Fibroblast of skin of scalp (primary cell): ENCODE measurements around the gene VSIG2.

ENCODE experiments used
- DNase-seq: peaks from one replicate; pipeline ENCODE4 v3.0.0-alpha.2; 2013

Gene VSIG2

DNA sequence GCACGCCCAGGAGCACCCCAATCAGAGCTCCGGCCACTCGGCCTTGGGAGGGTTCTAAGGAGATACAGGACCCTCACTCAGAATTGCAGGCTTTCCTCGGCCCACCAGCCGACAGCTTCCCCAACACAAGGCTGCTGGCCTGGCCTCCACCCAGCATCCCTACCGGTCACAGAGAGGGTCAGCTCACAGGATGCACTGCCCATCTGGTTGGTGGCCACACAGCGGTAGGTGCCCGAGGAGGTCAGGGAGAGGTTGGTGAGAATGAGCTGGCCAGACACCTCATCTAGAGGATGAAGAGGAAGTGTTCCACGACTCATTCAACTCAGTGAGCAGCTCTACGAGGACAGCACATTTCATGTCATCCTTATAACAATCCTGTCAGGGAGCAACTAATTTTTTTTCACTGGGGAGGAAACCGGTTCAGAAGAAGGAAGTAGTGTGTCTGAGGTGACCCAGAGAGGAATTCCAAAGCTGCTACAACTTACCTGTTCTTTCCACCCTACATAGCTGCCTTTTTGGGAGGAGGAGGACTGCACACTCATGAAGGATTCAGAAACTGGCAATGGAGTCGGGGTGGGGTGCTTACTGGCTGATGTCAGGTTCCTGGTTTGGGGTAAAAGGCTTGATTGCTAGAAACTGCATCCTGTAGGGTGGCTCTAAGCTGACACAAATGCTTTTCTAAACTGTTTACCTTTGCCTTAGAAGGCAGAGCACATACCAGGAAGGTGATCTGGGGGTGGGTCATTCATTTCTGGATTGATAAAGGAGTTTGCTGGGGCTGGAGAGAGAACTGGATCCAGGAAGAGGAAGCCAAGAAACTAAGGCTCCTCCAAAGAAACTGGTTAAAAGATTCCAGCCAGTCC lies 3.3 kb downstream of the VSIG2 start:
- DNase-seq: no peak

DNA sequence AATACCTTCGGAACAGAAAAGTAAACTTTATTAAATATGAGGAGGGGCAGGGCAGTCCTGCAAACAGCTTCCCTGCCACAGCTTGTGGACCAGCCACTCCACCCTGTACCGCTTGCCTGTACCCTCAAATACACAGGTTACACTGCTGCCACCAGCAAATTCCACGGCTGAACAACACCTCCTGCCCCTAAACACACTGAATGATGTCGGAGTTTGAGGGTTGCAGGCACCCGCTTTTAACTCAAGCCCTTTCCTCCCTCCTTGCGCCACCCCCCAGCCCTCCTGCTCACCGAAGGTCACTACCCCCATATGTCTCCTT lies 4.0 kb downstream of the VSIG2 start:
- DNase-seq: no peak

DNA sequence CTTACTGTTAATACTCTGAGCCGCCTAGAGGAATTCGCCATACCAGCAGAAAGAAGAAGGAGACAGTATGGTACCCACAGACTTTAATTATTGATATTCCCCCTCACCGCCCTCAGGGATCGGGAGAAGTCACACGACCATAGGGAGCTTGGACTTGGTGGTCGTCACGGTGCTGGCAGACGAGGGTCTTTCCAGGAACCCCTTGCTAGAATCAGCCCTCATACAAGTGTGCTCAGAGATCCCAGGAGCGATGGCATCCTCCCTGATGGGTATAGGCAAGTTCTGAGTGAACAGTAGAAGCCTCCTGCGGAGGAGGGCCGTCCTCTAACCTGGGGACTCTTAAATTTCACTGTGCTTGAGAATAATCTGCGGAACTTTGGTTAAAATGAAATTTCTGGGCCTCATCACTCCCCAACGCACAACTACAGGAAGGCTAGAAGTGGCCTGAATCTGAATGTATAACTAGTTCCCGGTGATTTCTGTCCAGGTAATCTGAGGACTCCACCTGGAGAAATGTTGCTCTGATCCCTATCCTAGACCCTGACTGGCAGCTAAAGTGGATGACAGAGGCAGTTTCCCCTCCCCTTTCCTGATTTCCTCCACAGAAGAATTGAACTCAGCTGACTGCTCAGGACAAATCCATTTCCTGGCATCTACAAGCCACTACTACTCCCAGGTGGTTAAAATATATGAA lies 4.5 kb downstream of the VSIG2 start:
- DNase-seq: no peak

DNA sequence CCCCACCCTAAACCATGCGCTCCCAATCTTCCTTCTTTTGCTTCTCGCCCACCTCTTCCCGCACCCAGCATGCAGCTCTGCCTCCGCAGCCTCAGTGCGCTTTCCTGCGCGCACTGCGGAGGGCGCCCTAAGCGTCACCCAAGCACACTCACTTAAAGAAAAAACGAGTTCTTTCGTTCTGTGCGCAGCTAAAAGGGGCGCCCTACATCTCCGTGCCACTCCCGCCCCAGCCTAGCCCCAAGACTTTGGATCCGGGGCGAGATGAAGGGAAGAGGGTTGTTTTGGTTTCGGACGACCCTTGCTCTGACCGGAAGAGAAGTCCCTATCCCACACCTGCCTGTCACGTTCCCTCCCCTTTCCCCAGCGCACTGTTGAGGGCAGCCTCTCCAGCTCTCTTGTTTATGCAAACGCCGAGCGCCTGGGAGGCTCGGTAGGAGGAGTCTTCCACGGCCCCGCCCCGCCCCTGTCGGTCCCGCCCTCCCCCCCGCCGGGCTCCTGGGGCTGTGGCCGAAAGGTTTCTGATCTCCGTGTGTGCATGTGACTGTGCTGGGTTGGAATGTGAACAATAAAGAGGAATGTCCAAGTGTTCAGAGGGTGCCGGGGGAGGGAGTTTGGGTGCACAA lies 5.3 kb downstream of the VSIG2 start:
- peak; percentile 47 for DNase-seq

DNA sequence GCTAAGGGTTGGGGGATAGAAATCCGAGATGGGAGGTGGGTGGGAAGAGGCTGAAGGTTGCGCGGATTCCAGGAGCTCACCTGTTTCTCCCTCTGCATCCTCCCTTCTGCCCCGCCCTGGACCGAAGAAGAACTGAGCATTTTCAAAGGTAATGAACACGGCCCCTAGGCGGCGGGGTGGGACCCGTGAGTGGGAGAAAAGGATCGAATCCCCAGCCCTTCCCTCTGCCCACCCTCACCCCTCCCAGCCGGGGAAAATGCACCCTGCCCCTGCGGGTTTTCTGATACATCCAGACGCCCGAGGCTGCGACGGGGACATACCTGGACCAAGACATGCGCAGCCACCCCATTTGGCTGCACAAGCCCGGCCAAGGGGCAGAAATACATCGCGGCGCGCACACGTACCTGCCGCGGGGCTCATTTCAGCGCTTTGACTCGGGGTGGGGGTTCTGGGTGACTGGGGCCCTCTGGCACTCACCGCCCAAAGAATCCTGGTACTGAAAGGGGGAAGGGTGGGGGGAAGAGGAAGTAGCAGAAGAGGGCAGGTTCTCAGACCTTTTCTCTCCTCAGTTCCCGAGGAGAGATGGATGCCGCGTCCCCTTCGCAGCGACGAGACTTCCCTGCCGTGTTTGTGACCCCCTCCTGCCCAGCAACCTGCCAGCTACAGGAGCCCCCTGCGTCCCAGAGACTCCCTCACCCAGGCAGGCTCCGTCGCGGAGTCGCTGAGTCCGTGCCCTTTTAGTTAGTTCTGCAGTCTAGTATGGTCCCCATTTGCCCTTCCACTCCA lies 6.0 kb downstream of the VSIG2 start:
- DNase-seq: no peak

DNA sequence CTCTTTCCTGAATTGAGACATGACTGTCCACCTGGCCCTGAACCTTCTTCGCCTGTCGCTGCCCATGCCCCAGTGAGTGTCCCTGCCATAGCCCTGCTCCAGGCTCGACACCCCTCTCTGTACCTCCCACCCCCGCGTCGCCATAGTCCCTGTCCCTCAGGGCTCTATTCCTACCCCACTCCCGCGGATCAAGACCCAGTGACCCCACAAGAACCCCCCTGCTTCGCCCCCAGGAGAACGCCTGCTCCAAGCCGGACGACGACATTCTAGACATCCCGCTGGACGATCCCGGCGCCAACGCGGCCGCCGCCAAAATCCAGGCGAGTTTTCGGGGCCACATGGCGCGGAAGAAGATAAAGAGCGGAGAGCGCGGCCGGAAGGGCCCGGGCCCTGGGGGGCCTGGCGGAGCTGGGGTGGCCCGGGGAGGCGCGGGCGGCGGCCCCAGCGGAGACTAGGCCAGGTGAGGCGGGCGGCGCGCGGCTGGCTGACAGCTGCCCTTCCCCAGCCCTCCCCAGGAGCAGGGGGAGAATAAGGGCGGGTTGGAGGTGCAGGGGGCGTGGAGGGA lies 6.7 kb downstream of the VSIG2 start:
- DNase-seq: no peak

DNA sequence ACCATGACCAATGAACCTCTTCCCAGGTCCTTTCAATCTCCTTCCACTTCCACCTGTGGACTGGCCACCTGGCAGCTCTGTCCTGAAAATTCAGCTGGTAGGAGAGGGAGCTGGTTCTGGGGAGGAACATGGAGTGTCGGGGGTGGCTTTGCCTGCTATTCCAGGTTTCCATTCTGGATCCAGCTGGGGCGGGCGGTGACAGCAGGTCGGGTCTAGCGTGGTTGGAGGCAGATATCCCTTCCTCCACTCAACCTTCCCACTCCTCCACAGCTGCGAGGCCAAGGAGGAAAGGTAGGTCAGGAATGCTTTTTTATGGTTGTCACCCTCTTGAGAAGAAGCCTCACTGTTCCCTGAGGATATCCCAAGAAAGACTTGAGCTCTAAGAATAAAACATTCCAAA lies 9.0 kb downstream of the VSIG2 start:
- no peak for DNase-seq

DNA sequence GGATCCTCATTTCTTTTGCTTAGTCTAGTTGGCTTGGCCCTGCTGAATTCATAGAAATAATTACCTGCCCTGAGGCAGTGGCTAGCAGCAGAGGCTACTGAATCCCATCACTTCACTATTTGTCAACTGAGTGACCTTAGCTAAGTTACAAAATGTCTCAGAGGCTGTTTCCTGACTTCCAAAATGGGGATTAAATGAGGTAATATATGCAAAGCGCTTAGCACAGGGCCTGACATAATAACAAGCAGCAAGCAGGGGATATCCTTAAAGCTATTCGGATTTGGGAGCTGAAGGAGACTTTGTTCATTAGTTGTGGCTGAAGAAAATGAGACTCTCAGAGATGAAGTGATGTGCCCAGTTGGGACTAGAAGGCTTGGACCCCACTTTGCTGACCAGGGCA lies 9.5 kb downstream of the VSIG2 start:
- no peak for DNase-seq

DNA sequence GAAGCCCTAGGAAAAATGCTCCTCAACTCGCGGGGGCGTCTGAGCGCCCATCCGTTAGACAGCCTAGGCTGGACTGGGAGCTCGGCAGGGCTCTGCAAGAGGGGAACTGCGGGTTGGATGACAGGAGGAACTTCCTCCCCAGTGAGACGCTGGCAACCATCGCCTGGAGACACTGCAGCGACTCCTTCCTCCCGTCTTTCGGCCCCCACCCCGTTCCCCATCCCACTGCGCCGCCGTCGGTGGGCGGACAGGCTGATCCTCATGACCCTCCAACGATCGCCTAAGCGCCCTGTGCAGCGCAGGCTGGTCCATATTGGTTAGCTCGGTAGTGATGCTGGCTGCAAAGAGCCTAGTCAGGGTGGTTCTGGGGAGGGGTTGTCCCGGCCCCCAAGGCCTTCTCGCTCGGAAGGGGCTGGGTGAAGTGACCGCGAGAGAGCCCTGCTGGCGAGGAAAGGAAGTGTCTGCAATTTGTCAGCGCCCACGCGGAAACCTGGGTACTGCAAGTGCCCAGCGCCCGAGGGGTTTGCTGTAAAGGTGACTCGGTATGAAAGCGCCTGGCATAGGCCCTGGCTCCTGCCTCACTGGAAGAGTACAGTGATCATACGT lies 11.7 kb downstream of the VSIG2 start:
- DNase-seq: no peak

DNA sequence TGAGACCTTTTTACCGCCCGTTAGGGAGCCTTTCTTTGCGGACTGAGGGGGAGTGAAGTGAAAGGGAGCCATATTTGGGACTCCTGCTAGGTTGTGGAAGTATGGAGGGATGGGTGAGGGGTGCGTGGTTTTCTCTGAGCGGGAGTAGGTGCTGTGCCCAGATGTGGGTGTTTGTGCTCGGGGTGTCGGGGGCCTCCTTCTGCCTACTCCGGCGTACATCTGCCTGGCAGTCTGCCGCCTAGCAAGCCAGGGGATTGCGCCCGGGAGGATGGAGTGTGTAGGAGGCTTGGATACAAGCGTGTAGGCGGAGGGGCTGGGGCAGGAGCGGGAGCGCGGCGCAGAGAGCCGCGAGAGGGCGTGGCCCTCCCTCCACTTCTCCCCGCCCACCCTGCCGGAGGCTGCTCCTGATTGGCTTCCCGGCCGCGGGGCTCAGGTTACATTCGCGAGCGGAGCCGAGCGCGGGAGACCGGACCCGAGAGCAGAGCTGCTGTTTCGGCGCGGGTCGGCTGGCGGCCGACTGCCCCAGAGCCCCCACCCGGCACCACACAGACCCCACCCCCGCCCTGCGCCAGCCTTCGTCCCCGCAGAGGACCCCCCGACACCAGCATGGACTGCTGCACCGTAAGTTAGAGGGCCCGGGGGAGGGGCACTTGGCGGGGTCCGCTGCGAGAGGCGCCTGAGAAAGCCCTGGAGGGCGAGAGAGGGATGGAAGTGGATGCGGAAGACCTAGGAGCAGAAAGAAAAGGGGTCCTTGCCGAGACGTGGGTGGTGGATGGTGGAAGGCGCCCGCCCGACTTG lies 12.4 kb downstream of the VSIG2 start, which contains the start of gene NRGN:
Gene NRGN, plus strand, starts transcription at position 464 of the 798 bp plus-strand sequence. Its CDS starts 143 bp downstream, at position 607.
- peak; percentile 84 for DNase-seq

DNA sequence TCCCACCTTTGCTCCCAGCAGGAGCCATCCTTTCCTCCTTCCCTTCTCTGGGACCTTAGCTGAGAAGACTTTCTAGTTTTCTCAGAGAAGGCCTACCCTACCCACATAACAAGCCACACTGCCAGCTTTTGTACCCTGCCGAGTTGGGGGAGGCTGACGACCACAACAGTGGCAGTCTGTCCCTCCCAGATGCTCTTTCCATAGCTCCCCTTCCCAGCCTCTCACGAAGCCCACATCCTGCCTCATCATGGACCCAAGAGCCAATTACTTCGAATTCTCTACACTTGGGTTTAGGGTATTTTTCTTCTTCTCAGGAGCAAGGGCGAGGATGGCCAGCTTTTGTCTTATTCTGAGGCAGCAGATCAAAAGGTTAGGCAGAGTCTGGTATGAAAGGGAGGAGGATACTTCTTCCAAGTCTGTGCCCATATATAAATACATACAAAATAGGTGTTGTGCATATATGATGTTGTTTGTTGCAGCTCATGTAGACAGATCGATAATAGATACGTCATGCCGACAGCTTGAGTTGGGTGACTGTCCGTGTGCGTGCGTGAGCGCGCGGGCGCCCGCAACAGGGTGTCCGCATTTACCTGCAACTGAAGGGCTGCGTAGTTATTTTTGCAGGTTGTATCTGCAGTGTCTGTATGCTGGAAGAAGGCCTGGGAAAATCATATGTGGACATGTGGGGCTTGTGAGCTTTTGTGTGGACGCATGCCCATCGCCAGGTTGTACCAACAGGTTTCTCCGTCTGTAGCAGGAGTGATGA lies 13.2 kb downstream of the VSIG2 start:
- DNase-seq: no peak

DNA sequence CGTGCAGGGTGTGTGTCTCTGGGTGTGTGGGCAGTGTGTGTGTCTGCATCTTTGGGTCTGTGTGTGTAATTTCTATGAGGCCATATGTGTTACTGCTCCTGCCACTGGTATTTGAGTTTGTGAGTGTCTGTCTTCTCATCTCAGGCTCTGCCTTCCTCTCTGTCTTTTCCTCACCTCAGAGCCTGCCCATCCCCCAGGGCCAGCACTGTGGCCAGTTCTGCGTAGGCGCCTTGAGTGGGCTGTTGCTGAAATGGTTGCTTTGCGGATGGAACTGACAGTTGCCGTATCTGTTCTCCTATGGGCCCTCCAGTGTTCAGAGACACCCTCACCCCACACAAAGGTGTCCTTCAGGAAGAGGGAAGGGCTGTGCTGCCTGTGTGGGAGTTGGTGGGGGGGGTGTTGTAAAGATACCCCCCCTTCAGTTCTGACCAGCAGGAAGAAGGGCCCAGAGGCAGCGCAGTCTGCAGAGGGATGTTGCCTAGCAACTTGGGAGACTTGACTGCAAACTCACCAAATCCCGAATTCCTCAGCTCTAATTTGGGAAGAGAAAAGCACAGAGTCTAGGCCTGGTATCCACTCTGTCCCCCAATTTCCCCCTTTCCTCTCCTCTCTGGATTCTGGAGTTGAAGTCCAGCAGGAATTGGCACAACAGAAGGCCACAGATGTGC lies 14.3 kb downstream of the VSIG2 start:
- DNase-seq: no peak

DNA sequence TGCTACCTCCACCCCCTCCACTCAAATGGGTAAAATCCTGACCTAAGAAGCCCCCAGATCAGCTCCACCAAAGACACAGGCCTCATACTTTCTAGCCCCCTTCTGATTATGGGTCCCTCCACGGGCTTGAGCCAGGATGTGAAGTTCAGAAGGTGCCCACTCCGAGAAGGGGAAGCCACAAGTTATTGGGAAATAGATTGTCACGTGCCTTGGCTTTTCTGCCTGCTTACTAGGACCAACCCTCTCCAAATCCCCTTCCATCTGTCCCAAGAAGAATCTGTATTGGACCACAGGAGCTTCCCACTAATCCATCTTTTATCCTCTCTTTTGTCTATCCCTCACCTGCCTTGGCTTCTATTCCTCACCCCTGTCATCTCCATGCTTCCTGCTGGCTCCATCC lies 15.3 kb downstream of the VSIG2 start:
- DNase-seq: no peak

DNA sequence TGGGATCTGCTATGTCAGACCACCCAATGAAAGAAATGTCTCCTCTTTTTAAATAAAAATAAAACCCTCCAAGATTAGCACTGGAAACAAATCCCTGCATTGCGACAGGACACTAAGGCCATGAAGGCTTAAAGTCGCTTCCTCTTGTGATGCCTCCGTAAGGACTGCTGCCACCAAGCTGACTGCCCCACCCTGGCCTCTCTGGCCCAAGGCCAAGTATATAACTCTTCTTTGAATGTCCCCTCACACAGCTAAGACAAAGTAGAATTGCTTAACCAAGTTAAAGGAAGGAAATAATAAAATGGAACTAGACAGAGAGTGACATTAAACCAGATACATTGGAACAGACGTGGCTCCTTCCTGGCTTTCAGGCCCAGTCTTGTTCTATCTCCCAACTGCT lies 19.8 kb downstream of the VSIG2 start:
- DNase-seq: no peak

DNA sequence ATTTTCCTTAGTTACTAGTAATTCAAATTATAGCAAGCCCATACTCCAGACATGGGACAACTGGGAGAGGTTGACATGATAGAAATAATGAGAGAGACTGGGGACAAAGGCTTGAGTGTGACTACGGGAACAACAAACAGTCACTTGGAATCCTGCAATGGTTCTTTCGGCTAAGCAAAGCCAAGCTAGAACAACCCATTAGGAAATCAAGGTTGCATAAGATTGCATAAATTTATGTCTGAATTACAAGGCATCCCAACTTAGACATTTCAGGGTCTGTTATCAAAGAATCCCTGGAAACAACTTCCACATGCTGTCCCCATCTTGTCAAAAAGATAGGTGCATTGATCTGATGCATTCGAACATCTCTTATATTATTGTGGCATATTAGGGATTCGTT lies 22.5 kb downstream of the VSIG2 start:
- DNase-seq: no peak

DNA sequence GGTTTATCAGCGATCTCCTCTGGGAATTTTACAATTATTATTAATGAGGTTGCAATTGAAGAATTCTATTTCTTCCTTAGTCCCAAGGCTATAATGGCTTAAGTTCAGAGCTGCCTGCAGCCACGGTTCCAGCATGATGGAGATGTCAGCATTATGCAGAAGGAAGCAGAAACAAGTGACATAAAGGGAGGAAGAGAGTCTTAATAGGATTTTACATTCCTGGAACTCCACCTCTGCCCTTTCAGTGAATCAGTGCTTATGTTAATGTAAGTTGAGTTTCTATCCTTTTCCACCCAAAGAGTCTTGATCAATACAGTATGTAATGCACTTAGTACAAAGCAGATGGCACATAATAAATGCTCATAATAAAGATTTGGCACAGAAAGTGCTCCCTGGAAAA lies 23.9 kb downstream of the VSIG2 start:
- no peak for DNase-seq

DNA sequence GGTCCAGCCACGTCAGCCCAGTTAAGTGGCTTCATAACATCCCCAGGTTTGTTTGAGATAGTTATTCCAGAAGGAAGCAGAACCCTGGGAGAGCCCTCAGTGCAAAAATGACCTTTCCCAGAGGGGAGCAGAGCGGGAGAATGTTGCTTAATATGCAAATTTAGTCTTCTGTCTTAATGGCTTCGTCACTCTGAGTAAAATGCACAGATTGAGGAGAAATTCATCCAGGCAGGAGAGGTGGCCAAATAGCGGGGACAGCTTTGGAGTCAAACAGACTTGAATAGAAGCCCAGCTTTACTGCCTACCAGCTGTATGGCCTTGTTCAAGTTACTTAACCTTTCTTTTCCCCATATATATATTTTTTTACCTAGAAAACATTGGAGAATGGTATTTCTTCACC lies 24.6 kb downstream of the VSIG2 start:
- no peak for DNase-seq

DNA sequence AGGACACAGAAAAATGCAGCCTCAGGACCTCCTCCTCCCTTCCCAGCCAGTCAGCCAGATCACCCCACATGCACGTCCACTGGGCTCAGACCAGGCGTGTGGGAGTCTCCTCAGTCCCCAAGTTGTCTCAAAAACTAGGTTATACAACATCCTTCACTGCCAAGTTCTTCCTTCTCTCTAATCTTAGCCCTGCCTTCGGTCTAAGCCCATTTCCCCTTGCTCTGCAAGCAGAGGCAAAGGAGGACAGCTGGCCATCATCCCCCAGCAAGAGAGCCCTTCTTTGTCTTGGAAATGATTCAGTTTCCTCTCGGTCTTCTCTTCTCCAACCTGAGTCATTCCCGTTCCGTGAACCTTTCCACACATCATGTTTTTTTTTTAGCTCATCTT lies 26.3 kb downstream of the VSIG2 start:
- DNase-seq: peak; percentile 8

DNA sequence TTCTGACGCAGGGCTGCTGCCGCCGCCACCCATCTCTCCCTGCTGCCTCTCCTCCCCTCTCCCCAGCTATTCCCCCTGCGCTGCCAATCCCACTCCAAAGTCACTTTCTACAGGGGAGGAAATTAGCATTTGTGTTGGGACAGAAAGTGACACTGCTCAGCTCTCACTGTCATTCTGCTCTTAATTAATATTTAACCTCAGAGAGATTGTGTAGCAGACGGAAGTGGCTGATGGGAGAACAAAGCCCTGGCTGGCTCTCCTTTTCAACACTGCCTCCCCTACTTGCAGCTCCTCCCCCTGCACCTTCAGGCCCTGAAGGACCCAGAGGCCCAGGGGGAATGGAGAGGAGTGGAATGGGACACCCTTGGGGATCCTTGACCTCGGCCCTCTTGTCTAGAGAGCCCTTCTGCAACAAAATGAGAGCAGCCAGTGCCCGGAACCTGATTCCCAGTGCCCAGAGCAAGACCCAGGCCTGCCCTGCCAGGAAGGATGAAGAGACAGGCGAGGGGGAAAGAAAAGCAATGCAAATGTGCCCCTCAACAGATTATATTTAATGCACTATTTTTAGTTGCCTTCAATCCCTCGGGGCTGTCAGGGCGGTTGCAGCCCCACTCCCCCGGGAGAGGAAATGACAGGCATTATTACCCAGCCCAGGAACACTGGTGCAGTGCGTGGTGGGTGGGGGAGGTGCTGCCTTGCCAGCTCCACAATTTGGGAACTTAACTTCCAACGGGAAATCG lies 26.9 kb downstream of the VSIG2 start:
- DNase-seq: no peak
